Measurements from ENCODE around the gene STMN3.

The STMN3 gene

GRCh38 chr20:63653041-63653973 is at the start of gene STMN3:
Gene STMN3, minus strand, starts transcription at chr20:63653424. Its CDS starts 79 bp downstream, at chr20:63653345.
- peak; percentile 93 for DNase-seq

- no peak for DNase-seq
Observed at GRCh38 chr20:63702036-63702665, 48.9 kb upstream of the STMN3 start.

GRCh38 chr20:63701329-63702035 is 48.3 kb upstream of the STMN3 start:
- DNase-seq: no peak

- DNase-seq: no peak
Observed at GRCh38 chr20:63701051-63701328, 47.8 kb upstream of the STMN3 start.

GRCh38 chr20:63700199-63701050 is 47.2 kb upstream of the STMN3 start:
- no peak for DNase-seq

- DNase-seq: no peak
Observed at GRCh38 chr20:63699466-63700198, 46.4 kb upstream of the STMN3 start.

- peak; percentile 75 for DNase-seq
Observed at GRCh38 chr20:63698739-63699465, 45.7 kb upstream of the STMN3 start.

- DNase-seq: no peak
Observed at GRCh38 chr20:63697868-63698545, 44.8 kb upstream of the STMN3 start.

- DNase-seq: no peak
Observed at GRCh38 chr20:63697357-63697867, 44.2 kb upstream of the STMN3 start.

GRCh38 chr20:63696628-63697356 is 43.6 kb upstream of the STMN3 start, which contains the start of gene TNFRSF6B:
Gene TNFRSF6B, plus strand, starts transcription at chr20:63696652. Its CDS starts 116 bp downstream, at chr20:63696768.
- DNase-seq: no peak

- peak; percentile 85 for DNase-seq
Observed at GRCh38 chr20:63696306-63696627, 43.0 kb upstream of the STMN3 start.

GRCh38 chr20:63695424-63696305 is 42.4 kb upstream of the STMN3 start:
- no peak for DNase-seq

GRCh38 chr20:63694584-63695423 is 41.6 kb upstream of the STMN3 start:
- DNase-seq: no peak

GRCh38 chr20:63693733-63694583 is 40.7 kb upstream of the STMN3 start:
- DNase-seq: no peak

- no peak for DNase-seq
Observed at GRCh38 chr20:63693083-63693732, 40.0 kb upstream of the STMN3 start.

- DNase-seq: no peak
Observed at GRCh38 chr20:63692436-63693082, 39.3 kb upstream of the STMN3 start.

Measured in NCI-H226 (cell line).